ENCODE data around the gene GABBR1. TPM values are rescaled to one million over a fixed set of nuclear protein-coding genes. Genes with fewer than 3 reads are reported as not detected.

The GABBR1 gene
- total RNA-seq, 1 donor from 2014 or later, result 19.3 TPM

- Histone ChIP-seq H3K4me3 (no peak overlapping the region), H3K9me3 (replicated peaks) (no peaks in the 10 kb centered on the region), H3K36me3 (no peaks in the 10 kb centered on the region), H3K27ac (replicated peaks) (no peak overlapping the region), H3K27me3 (ENCODE audit: low read depth) (peaks cover 93% of the 10 kb centered on the region), H3K4me1 (no peaks in the 10 kb centered on the region)
- intact Hi-C loops (cut with micrococcal nuclease), result no loop called here
- no peak for TF ChIP-seq CTCF (IDR thresholded peaks at IDR 0.05; ENCODE audit: borderline replicate concordance)
- no peak for DNase-seq
Measured at GRCh38 chr6:29576056-29576455, 56.9 kb downstream of the GABBR1 start.

GRCh38 chr6:29567991-29568390, 65.0 kb downstream of the GABBR1 start:
- Histone ChIP-seq H3K27me3 (ENCODE audit: low read depth) (peaks cover 89% of the 10 kb centered on the region), H3K27ac (replicated peaks) (no peak overlapping the region), H3K4me3 (no peak overlapping the region), H3K36me3 (no peaks in the 10 kb centered on the region), H3K4me1 (no peaks in the 10 kb centered on the region), H3K9me3 (replicated peaks) (no peaks in the 10 kb centered on the region)
- no peak for DNase-seq
- no peak for TF ChIP-seq CTCF (IDR thresholded peaks at IDR 0.05; ENCODE audit: borderline replicate concordance)
- intact Hi-C loops (cut with micrococcal nuclease), result no loop called here

GRCh38 chr6:29567541-29567940, 65.4 kb downstream of the GABBR1 start:
- no peaks in the 10 kb centered on the region for H3K4me1 ChIP-seq
- H3K27ac ChIP-seq (replicated peaks), result no peak overlapping the region
- no peaks in the 10 kb centered on the region for H3K36me3 ChIP-seq
- no peak overlapping the region for H3K4me3 ChIP-seq
- DNase-seq, result no peak
- H3K27me3 ChIP-seq (ENCODE audit: low read depth), result peaks cover 89% of the 10 kb centered on the region
- TF ChIP-seq CTCF (IDR thresholded peaks at IDR 0.05; ENCODE audit: borderline replicate concordance), result no peak
- intact Hi-C loops (cut with micrococcal nuclease), result no loop called here
- no peaks in the 10 kb centered on the region for H3K9me3 ChIP-seq (replicated peaks)

GRCh38 chr6:29566856-29567255, 66.1 kb downstream of the GABBR1 start:
- Histone ChIP-seq H3K4me3 (no peak overlapping the region), H3K27ac (replicated peaks) (no peak overlapping the region), H3K4me1 (no peaks in the 10 kb centered on the region), H3K27me3 (ENCODE audit: low read depth) (peaks cover 88% of the 10 kb centered on the region), H3K9me3 (replicated peaks) (no peaks in the 10 kb centered on the region), H3K36me3 (no peaks in the 10 kb centered on the region)
- intact Hi-C loops (cut with micrococcal nuclease), result no loop called here
- DNase-seq, result no peak
- no peak for TF ChIP-seq CTCF (IDR thresholded peaks at IDR 0.05; ENCODE audit: borderline replicate concordance)

GRCh38 chr6:29564875-29565274, 68.1 kb downstream of the GABBR1 start:
- H3K36me3 ChIP-seq, result no peaks in the 10 kb centered on the region
- no peaks in the 10 kb centered on the region for H3K4me1 ChIP-seq
- intact Hi-C loops (cut with micrococcal nuclease), result no loop called here
- TF ChIP-seq CTCF (IDR thresholded peaks at IDR 0.05; ENCODE audit: borderline replicate concordance), result no peak
- no peaks in the 10 kb centered on the region for H3K9me3 ChIP-seq (replicated peaks)
- peaks cover 88% of the 10 kb centered on the region for H3K27me3 ChIP-seq (ENCODE audit: low read depth)
- no peak overlapping the region for H3K4me3 ChIP-seq
- no peak overlapping the region for H3K27ac ChIP-seq (replicated peaks)
- DNase-seq, result no peak
